Choroid plexus epithelial cell (primary cell): ENCODE data around the gene JPH4.
"Not testable (repeated sequence)": the region's sequence is repeated elsewhere in the genome, so short reads cannot be mapped to it uniquely, and the experiment has no call there.

Source experiments
- DNase-seq: peaks from one replicate; pipeline ENCODE4 v3.0.0-alpha.2; 2010; ENCODE audit warnings: low read depth
- H3K4me3 ChIP-seq: 2 replicates; pipeline ENCODE4 v1.5.1; 2011; ENCODE audit warnings: low read depth, mild to moderate bottlenecking, control low read depth, low read length, moderate library complexity
- TF ChIP-seq, protein P1 (sequence below): conservative IDR thresholded peaks from 2 replicates; pipeline ENCODE4 v1.5.1; 2011; ENCODE audit warnings: low read depth, mild to moderate bottlenecking, control low read depth, inconsistent platforms, low read length, moderate library complexity

The JPH4 gene

GRCh38 chr14:23614395-23614828 lies 35.8 kb upstream of the JPH4 start:
- TF ChIP-seq, protein P1, sequence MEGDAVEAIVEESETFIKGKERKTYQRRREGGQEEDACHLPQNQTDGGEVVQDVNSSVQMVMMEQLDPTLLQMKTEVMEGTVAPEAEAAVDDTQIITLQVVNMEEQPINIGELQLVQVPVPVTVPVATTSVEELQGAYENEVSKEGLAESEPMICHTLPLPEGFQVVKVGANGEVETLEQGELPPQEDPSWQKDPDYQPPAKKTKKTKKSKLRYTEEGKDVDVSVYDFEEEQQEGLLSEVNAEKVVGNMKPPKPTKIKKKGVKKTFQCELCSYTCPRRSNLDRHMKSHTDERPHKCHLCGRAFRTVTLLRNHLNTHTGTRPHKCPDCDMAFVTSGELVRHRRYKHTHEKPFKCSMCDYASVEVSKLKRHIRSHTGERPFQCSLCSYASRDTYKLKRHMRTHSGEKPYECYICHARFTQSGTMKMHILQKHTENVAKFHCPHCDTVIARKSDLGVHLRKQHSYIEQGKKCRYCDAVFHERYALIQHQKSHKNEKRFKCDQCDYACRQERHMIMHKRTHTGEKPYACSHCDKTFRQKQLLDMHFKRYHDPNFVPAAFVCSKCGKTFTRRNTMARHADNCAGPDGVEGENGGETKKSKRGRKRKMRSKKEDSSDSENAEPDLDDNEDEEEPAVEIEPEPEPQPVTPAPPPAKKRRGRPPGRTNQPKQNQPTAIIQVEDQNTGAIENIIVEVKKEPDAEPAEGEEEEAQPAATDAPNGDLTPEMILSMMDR: no peak
- no peak for DNase-seq
- H3K4me3 ChIP-seq: no peak overlapping the region

- H3K4me3 ChIP-seq: no peak overlapping the region
- TF ChIP-seq, protein P1: no peak
- DNase-seq: no peak
Observed at GRCh38 chr14:23613242-23614070, 34.9 kb upstream of the JPH4 start.

DNA sequence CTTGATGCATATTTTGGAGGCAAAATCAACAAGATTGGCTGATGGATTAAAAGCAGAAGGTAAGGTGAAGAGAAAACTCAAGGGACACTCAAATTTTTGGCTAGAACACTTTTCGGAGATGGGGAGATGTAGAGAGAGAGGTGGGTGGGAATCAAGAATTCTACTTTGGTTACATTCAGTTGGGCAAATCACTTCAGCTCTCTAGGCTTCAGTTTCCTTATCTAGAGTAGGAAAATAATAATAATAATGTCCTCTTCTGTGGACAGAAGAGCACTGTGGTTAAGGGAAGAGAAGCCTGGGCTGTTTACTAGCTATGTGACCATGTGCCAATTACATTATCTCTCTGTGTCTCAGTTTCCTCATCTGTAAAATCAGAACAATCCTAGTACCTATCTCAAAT lies 34.2 kb upstream of the JPH4 start:
- no peak for DNase-seq
- TF ChIP-seq, protein P1: no peak
- H3K4me3 ChIP-seq: no peak overlapping the region

GRCh38 chr14:23612354-23612732 lies 33.8 kb upstream of the JPH4 start:
- TF ChIP-seq, protein P1: no peak
- no peak overlapping the region for H3K4me3 ChIP-seq
- no peak for DNase-seq

- TF ChIP-seq, protein P1: no peak
- DNase-seq: no peak
- no peak overlapping the region for H3K4me3 ChIP-seq
Observed at GRCh38 chr14:23610815-23611289, 32.3 kb upstream of the JPH4 start.

DNA sequence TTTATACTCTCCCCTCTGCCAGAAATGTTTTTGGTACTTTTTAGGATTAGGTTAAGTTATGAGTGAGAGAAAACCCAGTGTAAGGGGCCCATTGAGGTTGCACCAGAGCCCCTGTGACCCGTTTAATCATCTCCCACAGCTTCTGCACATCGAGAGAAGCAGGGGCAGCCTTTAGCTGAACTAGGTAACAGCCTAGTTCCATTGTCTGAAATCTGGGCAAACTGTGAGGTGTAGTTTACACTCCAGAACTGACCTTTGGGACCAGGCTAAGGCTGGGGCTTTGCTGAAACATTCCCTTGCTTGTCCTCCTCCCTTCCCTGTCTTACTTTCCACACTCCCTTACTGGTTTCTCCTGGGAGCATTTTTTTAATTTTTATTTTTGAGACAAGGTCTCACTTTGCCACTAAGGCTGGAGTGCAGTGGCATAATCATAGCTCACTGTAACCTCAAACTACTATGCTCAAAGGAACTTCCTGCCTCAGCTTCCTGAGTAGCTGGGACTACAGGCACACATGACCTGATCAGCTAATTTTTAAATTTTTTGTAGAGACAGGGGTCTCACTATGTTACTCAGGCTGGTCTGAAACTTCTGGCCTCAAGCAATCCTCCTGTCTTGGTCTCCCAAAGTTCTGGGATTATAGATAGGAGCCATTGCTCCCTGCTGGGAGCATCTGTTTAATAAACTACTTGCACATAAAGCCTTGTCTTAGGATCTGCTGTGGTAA lies 31.7 kb upstream of the JPH4 start:
- TF ChIP-seq, protein P1: no peak
- no peak overlapping the region for H3K4me3 ChIP-seq
- no peak for DNase-seq

GRCh38 chr14:23609411-23610089 lies 31.0 kb upstream of the JPH4 start:
- not testable (repeated sequence) for H3K4me3 ChIP-seq, DNase-seq
